Measurements from ENCODE around the gene PHF13.

Gene PHF13

GRCh38 chr1:6580119-6580592 is 33.4 kb upstream of the PHF13 start:
- H3K9me3 ChIP-seq, result no peaks in the 10 kb centered on the region
- no peaks in the 10 kb centered on the region for H3K4me1 ChIP-seq
- TF ChIP-seq CTCF (IDR thresholded peaks at IDR 0.05; ENCODE audit: low read depth, low read length), result no peak
- H3K4me3 ChIP-seq (ENCODE audit: low read depth, low read length), result peak overlapping the region; percentile 73
- no peak for DNase-seq
- H3K36me3 ChIP-seq, result no peaks in the 10 kb centered on the region
- no peaks in the 10 kb centered on the region for H3K27me3 ChIP-seq

GRCh38 chr1:6580593-6581409 is 32.7 kb upstream of the PHF13 start:
- H3K36me3 ChIP-seq, result no peaks in the 10 kb centered on the region
- H3K4me3 ChIP-seq (ENCODE audit: low read depth, low read length), result peak overlapping the region; percentile 73
- H3K9me3 ChIP-seq, result no peaks in the 10 kb centered on the region
- DNase-seq, result no peak
- H3K27me3 ChIP-seq, result no peaks in the 10 kb centered on the region
- no peaks in the 10 kb centered on the region for H3K4me1 ChIP-seq
- no peak for TF ChIP-seq CTCF (IDR thresholded peaks at IDR 0.05; ENCODE audit: low read depth, low read length)

- H3K9me3 ChIP-seq, result no peaks in the 10 kb centered on the region
- no peak for TF ChIP-seq CTCF (IDR thresholded peaks at IDR 0.05; ENCODE audit: low read depth, low read length)
- H3K36me3 ChIP-seq, result no peaks in the 10 kb centered on the region
- H3K4me3 ChIP-seq (ENCODE audit: low read depth, low read length), result no peak overlapping the region
- no peaks in the 10 kb centered on the region for H3K4me1 ChIP-seq
- no peak for DNase-seq
- no peaks in the 10 kb centered on the region for H3K27me3 ChIP-seq
Observed at GRCh38 chr1:6581561-6582305, 31.8 kb upstream of the PHF13 start.

- H3K27me3 ChIP-seq, result no peaks in the 10 kb centered on the region
- no peaks in the 10 kb centered on the region for H3K9me3 ChIP-seq
- no peak overlapping the region for H3K4me3 ChIP-seq (ENCODE audit: low read depth, low read length)
- no peaks in the 10 kb centered on the region for H3K36me3 ChIP-seq
- H3K4me1 ChIP-seq, result no peaks in the 10 kb centered on the region
- no peak for TF ChIP-seq CTCF (IDR thresholded peaks at IDR 0.05; ENCODE audit: low read depth, low read length)
- no peak for DNase-seq
Observed at GRCh38 chr1:6582370-6582769, 31.2 kb upstream of the PHF13 start.

- H3K4me3 ChIP-seq (ENCODE audit: low read depth, low read length), result no peak overlapping the region
- no peaks in the 10 kb centered on the region for H3K27me3 ChIP-seq
- DNase-seq, result no peak
- no peaks in the 10 kb centered on the region for H3K4me1 ChIP-seq
- no peaks in the 10 kb centered on the region for H3K9me3 ChIP-seq
- H3K36me3 ChIP-seq, result no peaks in the 10 kb centered on the region; the same call in 1 of the 2 replicates
- TF ChIP-seq CTCF (IDR thresholded peaks at IDR 0.05; ENCODE audit: low read depth, low read length), result 0 out of 2 replicates have a peak, but pooled peaks have one; percentile 16
Observed at GRCh38 chr1:6584126-6585080, 29.1 kb upstream of the PHF13 start.
